Activated T-cell treated with anti-CD3 and anti-CD28 coated beads, Interleukin-2, amount 50 U/mL, for 1 hour (primary cell): ENCODE measurements around the gene RNASEL.

Experiments used
- DNase-seq: peaks from one replicate; pipeline ENCODE4 v3.0.0-alpha.2; 2020

Gene RNASEL

DNA sequence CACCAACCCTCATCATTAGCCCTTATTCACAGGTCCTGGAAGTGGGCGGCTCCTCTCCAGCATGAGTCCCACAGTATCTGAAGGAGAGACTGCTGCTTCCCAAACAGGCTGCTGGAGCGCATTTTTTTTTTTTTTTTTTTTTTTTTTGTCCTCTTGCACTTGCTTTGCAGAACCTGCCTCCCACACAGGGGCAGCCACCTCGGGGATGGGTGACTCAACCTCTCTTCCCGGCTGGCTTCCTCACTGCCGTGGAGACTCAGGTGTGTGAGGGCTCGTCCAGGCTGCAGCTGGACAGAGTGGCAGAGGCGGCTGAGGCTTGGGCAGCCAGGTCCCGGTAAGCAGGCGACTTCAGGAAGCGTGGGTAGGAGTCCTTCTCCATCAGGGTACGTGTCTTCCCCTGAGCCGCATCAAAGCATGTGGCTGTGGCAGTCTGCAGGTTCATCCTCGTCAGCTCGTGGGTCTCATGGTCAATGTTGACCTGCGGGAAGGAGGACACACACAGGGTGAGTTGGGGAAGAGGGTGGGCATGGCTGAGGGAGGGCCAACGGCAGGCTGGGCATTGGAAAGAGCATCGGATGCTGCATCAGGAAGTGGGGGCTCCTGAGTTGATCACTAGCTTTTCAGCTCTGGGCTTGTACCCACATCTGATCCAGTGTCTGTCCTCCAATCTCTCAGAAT lies 11.1 kb upstream of the RNASEL start:
- DNase-seq, result no peak

DNA sequence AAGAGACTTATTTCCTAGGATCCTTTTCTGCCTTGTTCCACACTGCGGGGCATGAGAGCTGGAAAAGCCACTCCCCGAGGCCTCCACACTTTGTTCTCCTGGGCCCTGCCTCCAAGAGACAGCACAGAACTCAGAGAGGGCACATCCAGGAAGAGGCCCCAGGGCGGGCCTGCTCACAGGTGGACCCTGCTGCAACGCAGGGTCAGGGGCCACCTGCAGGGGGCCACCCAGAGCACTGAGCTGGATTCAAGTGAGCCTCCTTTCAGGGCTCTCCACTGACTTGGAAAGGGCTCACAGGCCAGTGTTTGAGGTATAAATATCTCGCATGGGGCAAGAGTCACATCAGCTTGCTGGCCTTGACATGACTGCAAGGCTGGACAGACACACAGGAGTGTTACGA lies 10.3 kb upstream of the RNASEL start:
- DNase-seq, result no peak

DNA sequence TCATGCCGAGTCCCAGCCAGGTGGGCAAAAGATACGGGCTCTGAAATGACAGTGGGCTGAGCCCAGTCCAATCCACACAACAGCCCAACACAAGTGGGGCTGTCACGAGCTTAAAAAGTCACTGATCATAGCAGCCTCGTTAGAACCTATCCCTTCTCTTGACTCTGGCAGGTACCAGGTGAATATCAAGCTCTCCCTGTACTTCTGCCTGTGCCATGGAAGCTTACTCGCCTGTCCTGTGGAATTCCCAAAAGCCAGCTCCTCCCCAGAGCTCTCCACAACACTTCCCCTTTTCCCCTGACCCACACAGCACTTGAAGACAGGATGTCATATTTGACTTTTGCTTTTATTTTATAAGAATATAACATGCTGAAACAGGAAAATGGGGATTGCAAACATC lies 9.2 kb upstream of the RNASEL start:
- no peak for DNase-seq

DNA sequence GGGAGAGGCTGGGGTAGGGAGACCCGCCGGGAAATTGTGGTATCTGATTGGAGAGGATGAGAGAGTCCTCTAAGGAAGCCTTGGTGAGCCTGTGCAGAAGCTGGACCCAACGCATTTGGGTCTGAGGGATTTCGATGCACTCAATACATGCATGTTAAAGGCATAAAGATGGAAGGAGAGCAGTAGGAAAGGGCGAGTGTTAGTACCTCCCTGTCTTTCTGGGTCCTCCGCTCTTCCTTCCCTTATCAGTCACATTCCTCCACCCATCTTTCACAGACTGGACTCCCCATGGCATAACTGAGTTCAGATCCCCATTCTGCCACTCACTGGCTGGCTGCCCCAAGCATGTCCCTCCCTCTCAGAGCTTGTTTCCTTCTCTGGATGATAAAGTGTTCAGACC lies 7.9 kb upstream of the RNASEL start:
- DNase-seq, result no peak

DNA sequence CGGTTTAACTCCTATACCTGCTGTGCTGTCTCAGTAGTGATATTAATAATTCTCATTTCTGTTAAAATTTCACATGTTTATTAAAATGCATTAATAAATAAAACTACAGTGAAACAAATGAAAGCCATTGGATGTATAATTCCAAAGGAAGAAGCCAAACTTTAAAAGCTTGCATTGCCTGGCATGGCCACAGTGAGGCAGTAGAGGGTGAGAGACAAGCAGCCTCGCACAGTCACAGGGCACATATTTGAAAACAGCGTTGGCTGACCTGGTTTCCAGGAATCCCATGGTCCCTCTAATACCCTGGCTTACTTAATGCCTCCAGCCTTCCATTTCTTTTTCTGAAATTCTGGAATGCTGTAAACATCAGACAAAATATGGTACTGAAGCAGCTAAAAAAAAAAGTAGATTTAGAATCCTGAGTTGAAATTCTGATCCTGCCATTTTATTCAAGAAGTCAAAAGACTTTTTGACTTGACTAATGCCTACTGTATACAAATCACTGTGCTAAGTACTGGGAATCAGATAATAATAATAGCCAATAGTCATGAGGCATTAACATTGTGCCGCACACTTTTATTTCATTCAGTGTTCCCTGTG lies 6.7 kb upstream of the RNASEL start:
- peak; percentile 71 for DNase-seq

DNA sequence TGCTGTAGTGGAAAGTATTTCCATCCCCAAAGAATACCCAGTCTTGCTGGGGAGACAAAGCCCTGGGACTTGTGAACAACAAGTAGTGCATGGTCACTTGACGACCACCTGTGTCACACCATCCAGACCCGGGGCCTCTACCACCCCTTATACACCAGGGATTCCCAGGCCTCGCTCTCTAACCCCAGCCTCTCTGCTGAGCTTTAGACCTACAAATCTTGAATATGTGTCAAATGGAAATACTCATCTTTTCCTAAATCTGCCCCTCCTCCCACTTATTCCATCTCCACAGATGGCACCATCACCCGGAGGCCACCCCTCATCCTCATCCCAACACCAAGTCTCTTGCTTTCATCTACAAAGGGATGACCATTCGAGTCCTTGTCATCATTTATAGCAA lies 875 bp upstream of the RNASEL start:
- no peak for DNase-seq

DNA sequence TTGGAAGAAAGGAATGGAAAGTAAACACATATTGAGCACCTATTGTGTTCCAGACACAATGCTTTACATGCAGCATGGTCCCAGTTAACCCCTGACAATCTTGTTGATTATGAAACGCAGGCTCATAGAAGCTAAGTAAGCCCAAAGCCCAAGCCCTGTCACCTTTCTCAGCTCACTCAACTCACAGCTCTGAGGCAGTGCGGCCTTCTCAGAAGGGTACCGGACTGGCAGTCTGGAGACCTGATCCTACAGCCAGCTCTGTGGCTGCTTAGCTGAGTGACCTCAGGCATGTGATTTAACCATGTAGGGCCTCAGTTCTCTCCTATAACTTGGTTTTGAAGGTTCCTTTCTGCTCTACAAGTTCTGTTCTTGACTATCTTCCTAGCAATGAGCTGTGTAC lies 464 bp upstream of the RNASEL start:
- DNase-seq, result no peak

DNA sequence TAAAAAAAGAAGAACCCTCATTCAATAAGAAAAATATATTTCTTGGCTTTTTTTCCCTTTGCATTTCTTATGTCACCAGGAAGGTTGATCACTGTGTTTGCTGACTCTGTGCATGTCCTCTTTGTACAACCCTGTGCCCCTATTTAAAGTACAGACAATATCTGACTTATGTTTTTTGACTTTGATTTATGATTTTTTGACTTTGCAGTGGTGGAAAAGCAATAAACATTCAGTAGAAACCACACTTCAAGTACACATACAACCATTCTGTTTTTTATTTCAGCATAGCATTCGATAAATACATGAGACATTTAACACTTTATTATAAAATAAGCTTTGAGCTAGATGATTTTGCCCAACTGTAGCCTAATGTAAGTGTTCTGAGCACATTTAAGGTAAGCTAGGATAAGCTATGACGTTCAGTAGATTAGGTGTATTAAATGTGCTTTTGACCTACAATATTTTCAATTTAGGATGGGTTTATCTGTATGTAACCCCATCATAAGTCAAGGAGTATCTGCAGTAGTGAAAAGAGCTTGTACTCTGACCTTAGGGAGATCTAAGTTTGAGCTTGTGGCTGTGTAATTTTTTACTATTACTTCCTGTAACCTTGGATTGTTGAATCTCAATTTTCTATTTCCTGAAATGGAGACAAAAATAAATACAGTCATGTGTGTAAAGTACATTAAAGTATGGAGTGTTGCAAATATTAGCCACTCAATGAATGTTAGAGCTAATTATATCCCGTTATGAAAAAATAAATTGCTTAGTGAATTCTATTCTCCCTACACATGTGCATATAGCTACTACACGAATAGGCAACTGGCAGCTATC lies 1.2 kb downstream of the RNASEL start:
- DNase-seq, result no peak

DNA sequence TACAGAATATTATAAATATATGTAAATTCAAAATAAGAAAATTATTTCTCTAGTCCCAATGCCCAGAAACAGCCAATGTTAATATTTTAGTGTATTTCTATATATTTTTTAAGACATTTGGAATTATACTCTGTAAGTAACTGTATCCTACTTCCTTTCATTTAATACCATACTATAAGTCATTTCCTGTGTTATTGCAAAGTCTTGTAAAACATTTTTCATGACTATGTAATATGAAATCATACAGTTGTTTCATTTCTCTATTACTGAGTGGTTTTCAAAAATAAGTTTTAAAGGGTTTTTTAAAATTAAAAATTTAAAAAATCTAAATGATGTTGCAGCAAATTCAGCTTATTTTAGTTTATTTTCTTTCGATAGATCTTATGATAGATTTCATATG lies 2.0 kb downstream of the RNASEL start:
- no peak for DNase-seq

DNA sequence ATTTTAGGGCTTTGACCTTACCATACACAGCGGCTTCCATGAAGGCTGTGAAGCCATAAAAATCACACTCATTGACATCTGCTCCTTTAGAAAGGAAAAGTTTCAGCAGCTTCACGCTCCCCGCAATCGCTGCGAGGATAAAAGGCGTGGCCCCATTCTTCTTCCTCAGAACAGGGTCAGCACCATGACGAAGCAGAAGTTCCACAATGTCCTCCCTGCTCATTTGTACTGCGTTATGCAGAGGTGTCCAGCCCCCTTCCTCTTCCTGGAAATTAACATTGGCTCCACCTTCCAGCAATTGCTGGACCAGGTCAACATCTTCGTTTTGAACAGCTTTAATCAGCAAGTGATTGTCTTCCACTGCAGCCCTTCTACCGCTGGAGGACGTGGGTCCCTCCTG lies 2.7 kb downstream of the RNASEL start:
- DNase-seq, result no peak

DNA sequence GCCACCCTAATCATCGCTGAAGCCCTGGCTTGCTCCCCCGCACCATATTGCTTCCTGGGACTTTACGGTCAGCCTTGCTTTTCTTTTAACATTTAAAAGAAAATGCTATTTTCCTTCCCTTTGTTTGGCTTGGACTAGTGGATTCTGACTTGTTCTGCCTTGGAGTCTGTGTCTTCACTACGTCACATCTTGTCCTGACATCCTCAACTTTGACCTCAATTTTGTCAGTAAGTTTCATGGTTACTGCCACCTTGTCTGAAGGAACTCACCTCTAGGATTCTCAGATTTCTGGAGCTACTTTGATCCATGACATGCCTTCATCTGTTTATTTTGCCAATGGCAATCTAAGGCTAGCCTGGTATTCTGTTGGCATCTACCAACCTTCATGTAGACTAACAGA lies 4.3 kb downstream of the RNASEL start:
- DNase-seq, result no peak

DNA sequence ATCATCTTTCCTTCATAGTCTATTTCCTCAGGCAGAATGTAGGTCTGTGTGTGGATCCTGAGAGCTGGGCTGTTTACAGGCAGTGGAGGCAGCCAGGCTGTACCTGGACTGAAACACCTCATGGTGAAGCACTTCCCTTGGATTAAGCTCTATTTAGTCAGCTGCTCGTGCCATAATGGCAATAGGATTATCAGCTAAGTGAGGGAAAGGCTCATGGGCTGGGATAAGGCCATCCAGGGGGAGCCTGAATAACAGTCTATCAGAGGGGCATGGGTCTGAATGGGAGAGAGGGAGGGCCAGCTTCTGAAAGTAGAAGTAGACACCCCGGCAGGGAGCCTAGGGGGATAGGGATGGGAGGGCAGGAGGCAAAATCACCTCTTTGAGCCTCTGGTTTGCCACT lies 8.3 kb downstream of the RNASEL start:
- no peak for DNase-seq

DNA sequence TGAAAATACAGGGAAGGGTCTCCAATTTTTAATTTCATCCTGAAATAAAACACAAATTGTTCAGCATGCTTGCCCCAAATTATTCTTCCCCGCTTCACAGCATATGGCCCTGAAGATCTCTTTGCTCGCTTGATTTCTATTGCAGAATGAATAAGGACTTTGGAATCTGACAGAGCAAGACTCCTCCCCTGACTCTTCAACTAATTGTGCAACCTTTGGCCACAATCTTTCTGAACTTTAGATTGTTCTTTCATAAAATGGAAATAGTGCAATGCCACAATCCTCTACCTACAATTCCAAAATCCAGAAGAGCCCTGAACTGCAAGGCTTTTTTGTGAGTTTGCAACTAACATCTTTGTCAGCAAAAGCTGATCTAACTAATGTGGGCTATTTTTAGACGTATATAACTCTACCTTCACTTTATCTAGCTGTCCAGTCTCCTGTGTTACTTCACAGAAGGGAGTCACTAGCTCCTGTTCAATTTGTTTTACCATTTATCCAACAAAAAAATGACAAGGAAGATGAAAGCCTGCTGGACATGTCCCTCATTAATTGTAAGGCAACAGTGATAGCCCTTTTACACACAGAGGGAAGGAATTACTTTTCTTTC lies 13.4 kb downstream of the RNASEL start:
- no peak for DNase-seq

DNA sequence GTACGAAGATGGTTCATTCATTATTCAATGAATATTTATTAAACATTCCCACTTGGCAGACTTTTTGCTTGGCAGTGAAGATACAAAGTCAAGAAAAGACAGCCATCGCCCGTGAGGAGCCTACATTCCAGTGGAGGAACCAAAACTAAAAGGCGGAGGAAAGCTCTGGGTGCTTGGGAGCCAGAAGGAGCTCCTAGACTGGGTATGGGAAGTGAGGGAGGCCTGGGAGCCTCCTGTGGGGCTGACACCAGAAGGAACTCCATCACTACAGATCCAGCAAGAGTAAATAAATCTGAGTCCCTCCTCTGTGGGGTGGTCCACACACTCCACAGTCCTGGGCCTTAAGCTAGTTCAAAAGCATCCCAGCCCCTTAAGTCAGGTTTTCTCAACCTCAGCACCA lies 14.9 kb downstream of the RNASEL start:
- DNase-seq, result no peak

DNA sequence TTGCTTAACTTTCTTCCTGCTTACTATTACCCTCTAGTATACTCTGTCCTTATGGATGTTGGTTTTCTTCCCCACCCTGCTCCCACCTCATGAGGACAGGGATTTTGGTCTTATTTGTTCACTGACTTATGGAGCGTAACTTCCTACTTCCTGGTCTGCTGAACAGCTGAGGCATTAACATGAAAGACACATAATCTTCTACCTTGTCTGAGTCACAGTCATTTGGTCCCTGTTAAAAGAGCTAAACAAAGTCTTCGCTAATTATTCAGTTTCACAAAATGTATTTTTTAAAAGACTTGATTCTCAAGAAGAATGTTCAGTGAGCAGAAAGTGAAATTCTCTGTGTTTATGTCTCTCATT lies 18.5 kb downstream of the RNASEL start:
- DNase-seq, result no peak

DNA sequence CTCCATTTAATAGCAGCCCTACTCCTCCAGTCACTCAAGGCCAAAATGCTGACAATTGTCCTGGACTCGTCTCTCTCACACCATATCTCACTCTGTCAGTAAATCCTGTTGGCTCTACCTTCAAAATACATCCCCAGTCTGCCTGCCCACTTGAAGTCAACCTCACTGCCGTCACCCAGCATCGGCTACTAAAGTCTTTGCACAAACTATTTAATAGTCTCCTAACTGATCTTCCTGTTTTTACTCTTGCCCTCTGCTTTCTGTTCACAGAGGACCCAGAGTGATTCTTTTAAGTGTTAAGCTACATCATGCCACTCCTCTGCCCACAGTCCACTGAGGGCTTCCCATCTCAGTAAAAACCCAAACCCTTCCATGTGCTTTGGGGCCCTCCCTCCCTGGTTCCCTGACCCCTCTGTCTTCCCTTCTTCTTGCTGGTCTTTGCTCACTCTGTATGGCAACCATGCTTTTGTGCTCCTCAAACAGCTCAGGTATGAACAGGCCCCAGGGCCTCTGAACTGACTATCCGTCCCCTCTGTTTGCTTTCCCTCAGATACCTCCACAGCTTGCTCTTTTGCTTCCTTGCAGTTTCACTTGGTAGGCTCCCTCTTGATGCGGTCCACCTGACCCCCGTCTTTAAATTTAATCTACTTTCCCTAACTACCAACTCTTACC lies 19.0 kb downstream of the RNASEL start:
- DNase-seq, result no peak

DNA sequence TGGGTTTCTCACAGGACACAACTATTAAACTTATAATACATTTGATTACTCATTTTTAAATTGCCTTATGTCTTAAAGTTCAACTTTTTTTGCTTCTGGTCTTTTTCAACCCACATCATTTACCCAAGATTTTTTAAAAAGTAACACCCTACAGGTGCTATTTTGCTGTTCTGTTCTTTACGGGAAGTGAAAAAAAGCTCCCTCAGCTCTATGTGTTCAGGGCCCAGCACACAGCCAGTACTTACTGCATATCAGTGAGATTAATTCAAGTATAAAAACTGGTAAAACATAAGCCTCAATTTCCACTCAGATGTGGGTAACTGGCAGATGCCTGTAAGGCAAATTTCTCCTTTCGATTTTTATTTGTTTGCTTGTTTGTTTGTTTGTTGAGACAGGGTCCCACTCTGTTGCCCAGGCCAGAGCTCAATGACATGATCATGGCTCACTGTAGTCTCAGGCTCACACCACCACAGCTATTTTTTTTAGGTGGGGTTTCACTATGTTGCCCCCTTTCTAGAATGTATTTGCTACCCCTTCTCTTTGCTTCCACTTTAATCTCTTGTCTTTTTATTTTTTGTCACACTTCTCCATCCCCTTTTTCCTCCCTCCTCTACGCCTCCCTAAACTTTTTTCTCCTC lies 20.3 kb downstream of the RNASEL start:
- DNase-seq, result no peak

DNA sequence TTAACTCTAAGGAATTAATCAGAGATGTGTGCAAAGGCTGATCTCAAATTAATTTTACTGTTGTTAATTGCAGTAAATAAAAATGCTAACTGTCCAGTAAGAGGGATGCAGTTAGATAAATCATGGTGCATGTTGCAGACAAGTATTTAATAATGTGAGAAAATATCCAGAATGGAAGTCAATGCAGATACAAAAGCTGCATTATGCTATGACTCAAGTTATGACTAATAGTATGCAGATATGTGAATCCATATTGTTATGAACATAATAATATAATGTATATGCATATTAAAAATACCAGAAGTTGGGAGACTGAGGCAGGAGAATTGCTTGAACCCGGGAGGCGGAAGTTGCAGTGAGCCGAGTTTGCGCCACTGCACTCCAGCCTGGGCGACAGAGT lies 21.4 kb downstream of the RNASEL start:
- no peak for DNase-seq

DNA sequence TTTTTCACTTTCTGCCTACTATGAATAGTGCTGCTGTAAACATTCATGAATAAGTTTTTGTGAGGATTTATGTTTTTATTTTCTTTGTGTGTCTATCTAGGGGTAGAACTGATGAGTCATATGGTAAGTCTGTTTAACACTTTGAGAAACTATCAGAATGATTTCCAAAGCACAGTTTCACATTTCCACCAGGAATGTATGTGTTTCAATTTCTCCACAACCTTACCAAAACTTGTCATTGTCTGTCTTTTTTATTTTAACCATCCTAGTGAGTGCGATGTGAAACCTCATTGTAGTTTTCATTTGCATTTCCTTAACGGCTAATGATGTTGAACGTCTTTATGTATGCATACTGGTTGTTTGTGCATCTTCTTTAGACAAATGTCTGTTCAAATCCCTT lies 23.5 kb downstream of the RNASEL start:
- no peak for DNase-seq

DNA sequence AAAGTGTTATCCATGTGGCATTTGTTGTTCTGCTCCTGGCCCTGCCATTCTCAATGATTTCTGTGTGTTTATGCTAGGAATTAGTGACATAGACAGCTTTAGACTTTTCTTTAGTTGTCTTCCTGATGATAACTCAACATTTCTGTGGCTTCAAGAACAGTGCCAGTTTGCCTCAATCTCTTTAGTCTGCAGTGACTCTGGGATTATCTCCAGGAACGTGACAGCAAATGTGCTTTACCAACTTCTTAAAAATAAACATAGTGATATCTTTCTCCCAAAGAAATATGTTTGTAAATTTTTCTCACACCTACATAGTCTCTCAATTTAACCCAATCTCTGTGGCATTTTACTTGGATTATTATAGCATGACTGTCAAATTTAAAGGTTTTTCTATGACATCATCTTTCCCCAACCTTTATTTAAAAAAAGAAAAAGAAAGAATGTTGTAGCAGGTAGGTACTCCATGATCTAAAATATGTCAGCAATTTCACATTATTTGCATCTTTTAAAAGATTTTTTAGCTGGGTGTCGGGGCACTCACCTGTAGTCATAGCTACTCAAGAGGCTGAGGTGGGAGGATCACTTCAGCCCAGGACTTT lies 24.6 kb downstream of the RNASEL start:
- DNase-seq, result no peak

DNA sequence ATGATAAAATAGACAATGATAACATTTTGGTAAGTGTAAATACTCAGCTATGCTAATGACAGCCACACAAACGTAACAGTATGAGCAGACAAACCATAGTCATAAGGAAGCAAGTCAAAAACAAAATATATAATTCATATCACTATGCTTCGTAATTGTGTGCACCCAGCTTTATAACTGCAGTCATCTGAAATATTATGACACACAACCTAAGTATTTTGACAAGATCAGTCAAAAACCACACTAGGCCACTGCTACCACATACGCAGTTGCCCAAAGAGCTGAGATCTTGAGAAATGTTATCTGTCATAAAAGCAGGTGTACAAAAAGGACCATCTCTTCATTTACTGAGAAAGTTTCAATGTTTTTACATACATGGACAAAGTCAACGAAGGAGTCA lies 26.0 kb downstream of the RNASEL start:
- DNase-seq, result no peak

DNA sequence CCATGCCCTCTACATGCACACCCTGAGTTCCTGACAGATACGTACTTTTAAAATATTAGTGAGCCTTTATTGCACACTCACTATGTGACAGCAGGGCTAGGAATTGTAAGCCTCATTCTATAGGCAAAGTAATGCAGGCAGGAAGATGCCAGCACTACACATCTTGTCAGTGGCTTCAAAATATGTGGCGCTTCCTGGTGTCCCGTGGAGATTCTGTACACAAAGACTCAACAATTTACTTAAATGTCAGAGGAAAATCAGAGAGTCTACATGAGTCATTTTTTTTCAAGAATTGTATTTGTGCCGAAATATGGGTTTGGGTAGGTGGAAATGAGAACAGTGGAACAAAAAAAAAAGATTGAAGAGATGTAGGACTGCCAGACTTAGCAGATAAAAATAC lies 27.6 kb downstream of the RNASEL start:
- DNase-seq, result no peak
